HEK293 (cell line): ENCODE results near the gene ZNF175.

Source experiments
- CTCF ChIA-PET: fragments of 350-600 bp; formaldehyde crosslinking; extraction: SDS; loops from one replicate; lab custom pipeline; 2021; ENCODE audit warnings: antibody characterized with exemption; lab: Yijun Ruan, JAX
- POLR2A ChIA-PET: fragments of 300-600 bp; formaldehyde crosslinking; extraction: SDS; loops from one replicate; lab custom pipeline; 2020; ENCODE audit warnings: antibody characterized with exemption, inconsistent platforms; lab: Yijun Ruan, JAX
- H3K27ac ChIP-seq: fragments of 200-500 bp; sonication (Bioruptor generic); 2 replicates; pipeline ENCODE4 v1.5.1; 2014; ENCODE audit warnings: low read depth, low read length, control low read depth, inconsistent platforms; ENCODE audit errors: extremely low read depth
- H3K36me3 ChIP-seq, 2 experiments: fragments of 200-500 bp in 1 of 2; sonication (Bioruptor generic) in 1 of 2; 1 replicate in 1 of 2; 2 replicates in 1 of 2; pipeline ENCODE4 v1.5.1; 2014 to 2017; ENCODE audit warnings: inconsistent platforms in 2 of 2, low read length in 2 of 2; ENCODE audit not compliant: control insufficient read depth in 2 of 2, insufficient read depth in 1 of 2
- H3K4me1 ChIP-seq: fragments of 200-500 bp; sonication (Bioruptor generic); 2 replicates; pipeline ENCODE4 v1.5.1; 2014; ENCODE audit warnings: mild to moderate bottlenecking, low read length, inconsistent platforms; ENCODE audit not compliant: control insufficient read depth, insufficient read depth
- H3K4me3 ChIP-seq: 2 replicates; pipeline ENCODE4 v1.5.1; 2011; ENCODE audit warnings: low read depth, mild to moderate bottlenecking, control low read depth, low read length, moderate library complexity
- H3K9me3 ChIP-seq: fragments of 200-500 bp; sonication (Bioruptor generic); 2 replicates; pipeline ENCODE4 v1.5.1; 2014; ENCODE audit warnings: low read depth, low read length, inconsistent platforms; ENCODE audit not compliant: control insufficient read depth, insufficient read depth
- GLIS1 ChIP-seq: fragments of 450-650 bp; formaldehyde crosslinking; IDR thresholded peaks from 2 replicates; pipeline ENCODE4 v1.5.1; 2016; ENCODE audit warnings: missing biosample characterization, missing genetic modification characterization
- KLF17 ChIP-seq: fragments of 450-650 bp; formaldehyde crosslinking; IDR thresholded peaks from 2 replicates; pipeline ENCODE4 v1.5.1; 2016; ENCODE audit warnings: missing biosample characterization, missing genetic modification characterization
- KLF9 ChIP-seq: fragments of 450-650 bp; formaldehyde crosslinking; IDR thresholded peaks from 2 replicates; pipeline ENCODE4 v1.5.1; 2016; ENCODE audit warnings: missing biosample characterization, missing genetic modification characterization, low read depth
- SCRT2 ChIP-seq: fragments of 450-650 bp; formaldehyde crosslinking; IDR thresholded peaks from 2 replicates; pipeline ENCODE4 v1.5.1; 2016; ENCODE audit warnings: missing biosample characterization, missing genetic modification characterization
- SETDB1 ChIP-seq: IDR thresholded peaks from one replicate; pipeline ENCODE4 v1.6.1; 2017; ENCODE audit warnings: mild to moderate bottlenecking, low read length, moderate library complexity, mixed read lengths; ENCODE audit not compliant: insufficient read length
- SP7 ChIP-seq: fragments of 450-650 bp; formaldehyde crosslinking; IDR thresholded peaks from 2 replicates; pipeline ENCODE4 v1.5.1; 2016; ENCODE audit warnings: missing biosample characterization, missing genetic modification characterization
- WT1 ChIP-seq: fragments of 450-650 bp; formaldehyde crosslinking; IDR thresholded peaks from 2 replicates; pipeline ENCODE4 v1.5.1; 2016; ENCODE audit warnings: missing biosample characterization, missing genetic modification characterization
- YY1 ChIP-seq: fragments of 450-650 bp; formaldehyde crosslinking; IDR thresholded peaks from 2 replicates; pipeline ENCODE4 v1.5.1; 2018; ENCODE audit warnings: missing biosample characterization, missing genetic modification characterization
- ZBTB48 ChIP-seq: fragments of 450-650 bp; formaldehyde crosslinking; IDR thresholded peaks from 2 replicates; pipeline ENCODE4 v1.5.1; 2016; ENCODE audit warnings: missing biosample characterization, missing genetic modification characterization
- ZFHX2 ChIP-seq: fragments of 450-650 bp; formaldehyde crosslinking; conservative IDR thresholded peaks from 2 replicates; pipeline ENCODE4 v1.5.1; 2016; ENCODE audit warnings: missing biosample characterization, missing genetic modification characterization
- ZNF138 ChIP-seq: fragments of 450-650 bp; formaldehyde crosslinking; IDR thresholded peaks from 2 replicates; pipeline ENCODE4 v1.5.1; 2016; ENCODE audit warnings: missing biosample characterization, missing genetic modification characterization, borderline replicate concordance
- ZNF169 ChIP-seq: fragments of 450-650 bp; formaldehyde crosslinking; IDR thresholded peaks from 2 replicates; pipeline ENCODE4 v1.5.1; 2016; ENCODE audit warnings: missing biosample characterization, missing genetic modification characterization
- ZNF175 ChIP-seq: fragments of 450-650 bp; formaldehyde crosslinking; IDR thresholded peaks from 2 replicates; pipeline ENCODE4 v1.5.1; 2016; ENCODE audit warnings: missing biosample characterization, missing genetic modification characterization
- ZNF184 ChIP-seq: fragments of 450-650 bp; IDR thresholded peaks from 2 replicates; pipeline ENCODE4 v1.5.1; 2018; ENCODE audit warnings: missing biosample characterization, mild to moderate bottlenecking, missing genetic modification characterization
- ZNF211 ChIP-seq: fragments of 450-650 bp; formaldehyde crosslinking; IDR thresholded peaks from 2 replicates; pipeline ENCODE4 v1.5.1; 2016; ENCODE audit warnings: low read depth, missing biosample characterization, missing genetic modification characterization
- ZNF350 ChIP-seq: fragments of 450-650 bp; formaldehyde crosslinking; IDR thresholded peaks from 2 replicates; pipeline ENCODE4 v1.5.0; 2017; ENCODE audit warnings: missing biosample characterization, mild to moderate bottlenecking, missing genetic modification characterization
- ZNF366 ChIP-seq: fragments of 450-650 bp; formaldehyde crosslinking; conservative IDR thresholded peaks from 2 replicates; pipeline ENCODE4 v1.5.1; 2016; ENCODE audit warnings: missing biosample characterization, missing genetic modification characterization
- ZNF426 ChIP-seq: fragments of 450-650 bp; formaldehyde crosslinking; IDR thresholded peaks from 2 replicates; pipeline ENCODE4 v1.5.1; 2017; ENCODE audit warnings: missing biosample characterization, missing genetic modification characterization, mild to moderate bottlenecking, inconsistent platforms, moderate library complexity
- ZNF449 ChIP-seq: fragments of 450-650 bp; formaldehyde crosslinking; IDR thresholded peaks from 2 replicates; pipeline ENCODE4 v1.5.1; 2017; ENCODE audit warnings: missing biosample characterization, mild to moderate bottlenecking, missing genetic modification characterization, moderate library complexity
- ZNF76 ChIP-seq: fragments of 450-650 bp; formaldehyde crosslinking; IDR thresholded peaks from 2 replicates; pipeline ENCODE4; 2016; ENCODE audit warnings: low read depth, missing biosample characterization, missing genetic modification characterization, borderline replicate concordance
- TF ChIP-seq, protein P1 (sequence below): fragments of 450-650 bp; formaldehyde crosslinking; IDR thresholded peaks from 2 replicates; pipeline ENCODE4 v1.5.1; 2016; ENCODE audit warnings: missing biosample characterization, missing genetic modification characterization

ZNF175 gene

DNA sequence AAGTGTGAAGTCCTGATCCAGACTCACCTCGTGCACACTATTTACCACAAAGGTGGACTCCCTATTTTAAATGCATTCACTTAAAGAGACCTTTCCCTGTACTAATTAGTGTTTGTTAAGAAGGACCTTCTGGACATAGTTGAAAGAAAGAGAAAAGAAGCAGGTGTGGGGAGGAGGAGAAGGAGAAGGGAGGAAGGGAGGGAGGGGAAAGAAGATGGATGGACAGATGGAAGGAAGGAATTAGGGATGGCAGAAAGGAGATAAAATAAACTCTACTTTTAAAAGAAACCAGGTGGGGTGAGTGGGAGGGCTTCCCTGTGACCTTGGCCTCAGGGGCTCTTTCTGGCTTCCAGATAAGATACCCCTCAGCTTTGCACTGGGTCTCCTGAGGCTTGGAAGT is 21.4 kb downstream of the ZNF175 start:
- no peak overlapping the region for H3K27ac ChIP-seq
- POLR2A ChIA-PET: no interaction called here
- no peaks in the 10 kb centered on the region for H3K9me3 ChIP-seq
- H3K4me1 ChIP-seq: no peaks in the 10 kb centered on the region
- CTCF ChIA-PET: no interaction called here
- no peak for TF ChIP-seq ZNF350 (tag by site-specific recombination)
- TF ChIP-seq ZNF366 (tag by site-specific recombination): 0 out of 2 replicates have a peak, but pooled peaks have one; percentile 44
- TF ChIP-seq, all 188 proteins: peak for 1
- H3K4me3 ChIP-seq: no peak overlapping the region
- H3K36me3 ChIP-seq: peaks cover 0 to 7% of the 10 kb centered on the region in 2 experiments; a peak in 1 of 3 replicates

DNA sequence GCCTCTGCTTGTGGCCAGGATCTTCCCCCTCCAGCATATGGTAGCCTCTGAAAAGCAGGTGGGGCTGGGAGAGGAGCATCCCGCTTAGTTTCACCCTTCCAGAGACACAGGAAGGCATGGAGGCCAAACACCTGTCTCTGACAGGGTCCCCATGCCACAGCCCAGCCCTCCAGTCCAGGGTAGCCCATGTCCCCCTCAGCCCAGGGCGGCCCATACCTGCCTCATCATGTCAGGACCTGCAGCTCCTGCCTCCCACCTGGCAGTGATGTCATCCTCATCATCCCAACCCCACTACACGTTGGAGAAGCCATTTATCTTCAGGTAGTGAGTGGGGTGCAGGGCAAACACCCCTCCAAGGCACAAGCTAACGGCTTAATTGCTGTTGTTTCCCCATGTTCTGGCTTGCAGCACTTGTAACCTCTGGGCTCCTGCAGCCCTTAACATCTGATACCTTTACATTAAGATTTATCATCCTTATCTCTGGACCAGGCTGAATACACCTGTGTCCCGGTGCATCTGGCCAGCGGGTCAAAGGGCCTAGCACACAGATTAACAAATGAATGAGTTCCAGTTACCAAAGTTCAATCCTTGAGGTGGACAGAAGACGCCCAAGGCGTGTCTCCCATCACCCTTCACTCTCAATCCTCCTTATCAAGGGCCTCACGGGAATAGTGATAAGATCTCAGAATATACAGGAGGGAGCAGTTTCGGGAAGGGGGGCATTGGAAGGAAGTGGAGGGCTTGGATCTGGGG is 22.2 kb downstream of the ZNF175 start:
- no peaks in the 10 kb centered on the region for H3K9me3 ChIP-seq
- no peak overlapping the region for H3K27ac ChIP-seq
- H3K4me3 ChIP-seq: peak overlapping the region; percentile 60
- no peaks in the 10 kb centered on the region for H3K4me1 ChIP-seq
- ChIA-PET POLR2A (interaction anchor here (0.5 to 2.0 kb wide), 2 partner anchors 22 to 116 kb away, joined by 3 to 42 read pairs; partner anchors contain the start of gene ZNF175), CTCF (interaction anchor here (0.7 to 1.2 kb wide), 2 partner anchors 64 to 83 kb away, joined by 3 to 6 read pairs; no protein-coding TSS in a partner anchor)
- H3K36me3 ChIP-seq: no peaks in the 10 kb centered on the region
- no peak for TF ChIP-seq ZNF426 (tag by site-specific recombination)
- 0 out of 2 replicates have a peak, but pooled peaks have one; percentile 11 for TF ChIP-seq ZNF366 (tag by site-specific recombination)
- no peak for TF ChIP-seq ZNF449 (tag by site-specific recombination)
- no peak for TF ChIP-seq ZNF184
- no peak for TF ChIP-seq SP7 (tag by site-specific recombination)
- TF ChIP-seq KLF17 (tag by site-specific recombination): no peak
- TF ChIP-seq ZNF211 (tag by site-specific recombination): no peak
- TF ChIP-seq, protein P1, sequence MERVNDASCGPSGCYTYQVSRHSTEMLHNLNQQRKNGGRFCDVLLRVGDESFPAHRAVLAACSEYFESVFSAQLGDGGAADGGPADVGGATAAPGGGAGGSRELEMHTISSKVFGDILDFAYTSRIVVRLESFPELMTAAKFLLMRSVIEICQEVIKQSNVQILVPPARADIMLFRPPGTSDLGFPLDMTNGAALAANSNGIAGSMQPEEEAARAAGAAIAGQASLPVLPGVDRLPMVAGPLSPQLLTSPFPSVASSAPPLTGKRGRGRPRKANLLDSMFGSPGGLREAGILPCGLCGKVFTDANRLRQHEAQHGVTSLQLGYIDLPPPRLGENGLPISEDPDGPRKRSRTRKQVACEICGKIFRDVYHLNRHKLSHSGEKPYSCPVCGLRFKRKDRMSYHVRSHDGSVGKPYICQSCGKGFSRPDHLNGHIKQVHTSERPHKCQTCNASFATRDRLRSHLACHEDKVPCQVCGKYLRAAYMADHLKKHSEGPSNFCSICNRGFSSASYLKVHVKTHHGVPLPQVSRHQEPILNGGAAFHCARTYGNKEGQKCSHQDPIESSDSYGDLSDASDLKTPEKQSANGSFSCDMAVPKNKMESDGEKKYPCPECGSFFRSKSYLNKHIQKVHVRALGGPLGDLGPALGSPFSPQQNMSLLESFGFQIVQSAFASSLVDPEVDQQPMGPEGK (tag by site-specific recombination): no peak
- TF ChIP-seq ZNF169: no peak
- 0 out of 2 replicates have a peak, but pooled peaks have one; percentile 2 for TF ChIP-seq SCRT2 (tag by site-specific recombination)
- TF ChIP-seq GLIS1 (tag by site-specific recombination): no peak; the same call in 1 of the 2 replicates
- no peak for TF ChIP-seq ZNF138 (tag by site-specific recombination)

GRCh38 chr19:51593969-51594773 is 23.1 kb downstream of the ZNF175 start:
- POLR2A ChIA-PET: interaction anchor here (0.5 to 2.0 kb wide), 4 partner anchors 23 to 1387 kb away, joined by 3 to 42 read pairs (median 4); partner anchors contain the start of gene ZNF175
- TF ChIP-seq ZNF449 (tag by site-specific recombination) (0 out of 2 replicates have a peak, but pooled peaks have one; percentile 28), ZNF175 (no peak), WT1 (tag by site-specific recombination) (no peak), ZNF76 (tag by site-specific recombination) (peak; percentile 99), ZBTB48 (no peak), SETDB1 (no peak), YY1 (no peak; the same call in none of the 2 replicates), KLF9 (tag by site-specific recombination) (no peak), ZFHX2 (peak; percentile 79)

More at GRCh38 chr19:51593969-51594773, 23.1 kb downstream of the ZNF175 start:
- Histone ChIP-seq H3K36me3 (no peaks in the 10 kb centered on the region), H3K4me1 (no peaks in the 10 kb centered on the region), H3K9me3 (no peaks in the 10 kb centered on the region), H3K27ac (peak overlapping the region; percentile 28; the same call in 1 of the 2 replicates), H3K4me3 (peak overlapping the region; percentile 62)
- CTCF ChIA-PET: interaction anchor here (0.6 to 1.2 kb wide), 5 partner anchors 43 to 355 kb away, joined by 3 to 6 read pairs (median 4); no protein-coding TSS in a partner anchor
